GM03348 (cell line): Measurements from ENCODE around the gene GMPPB.

Experiments used
- DNase-seq: peaks from one replicate; pipeline ENCODE4 v3.0.0; 2012; ENCODE audit warnings: low spot score

The GMPPB gene

DNA sequence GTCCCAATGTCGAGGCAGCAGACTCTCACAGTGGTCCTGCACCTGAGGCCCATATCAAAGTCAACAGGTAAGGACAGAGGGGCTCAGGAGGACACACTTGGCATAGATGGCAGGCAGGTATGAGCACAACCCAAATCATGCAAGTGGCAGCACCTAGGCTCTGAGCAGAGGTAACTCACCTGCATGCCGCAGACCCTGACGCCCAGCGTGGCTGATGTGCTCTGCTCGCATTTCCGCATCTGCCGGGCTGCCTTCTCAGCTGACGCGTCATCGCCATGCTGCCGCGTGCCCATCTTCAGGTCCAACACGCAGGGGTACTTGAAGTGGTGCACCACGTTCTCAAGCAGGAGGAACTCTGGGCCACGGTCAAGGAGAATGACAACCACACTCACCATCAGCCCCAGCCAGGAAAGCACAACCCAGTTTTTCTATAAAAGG, 4.2 kb upstream of the GMPPB start:
- DNase-seq, result no peak

GRCh38 chr3:49727154-49727923, 3.6 kb upstream of the GMPPB start:
- peak; percentile 2 for DNase-seq

GRCh38 chr3:49725906-49726681, 2.3 kb upstream of the GMPPB start:
- DNase-seq, result no peak

DNA sequence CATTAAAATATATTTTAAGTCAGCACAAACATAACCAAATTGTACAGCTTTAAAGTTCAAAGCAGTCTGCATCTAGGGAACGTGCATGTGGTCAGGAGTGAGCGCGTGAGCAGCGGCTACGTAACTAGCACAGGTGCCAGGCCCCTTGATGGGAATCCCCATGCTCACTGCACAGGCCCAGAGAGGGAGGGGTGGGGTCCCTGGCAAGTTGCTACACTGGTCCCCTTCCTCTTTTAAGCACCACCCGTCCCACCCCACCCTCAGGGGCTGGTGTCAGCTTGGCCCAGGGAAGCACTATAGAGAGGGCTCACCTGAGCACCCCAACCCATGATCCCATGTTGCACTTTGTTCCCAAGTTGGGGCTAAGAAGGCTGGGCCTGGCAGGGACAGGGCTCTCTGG, 835 bp upstream of the GMPPB start:
- DNase-seq, result no peak

GRCh38 chr3:49723296-49723627, 489 bp downstream of the GMPPB start:
- DNase-seq, result peak; percentile 56

DNA sequence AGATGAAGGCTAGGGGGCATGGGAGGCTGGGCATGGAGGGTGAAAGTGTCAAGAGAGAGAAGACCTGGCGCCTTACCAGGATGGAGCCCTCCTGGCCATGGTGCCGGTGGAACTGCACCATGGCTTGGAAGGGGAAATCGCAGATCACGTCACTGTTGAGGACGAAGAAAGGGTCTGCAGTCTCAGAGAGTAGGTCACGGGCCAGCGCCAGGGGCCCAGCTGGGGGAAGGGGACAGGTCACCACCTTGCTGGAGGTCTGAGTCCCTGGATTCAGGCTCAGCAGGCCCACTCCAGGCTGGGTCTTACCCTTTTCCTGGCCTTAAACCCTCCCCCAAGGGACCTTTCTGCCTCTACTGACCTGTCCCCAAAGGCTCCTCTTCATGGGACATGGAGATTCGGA, 855 bp downstream of the GMPPB start:
- no peak for DNase-seq

GRCh38 chr3:49721896-49722781, 1.6 kb downstream of the GMPPB start:
- no peak for DNase-seq

- no peak for DNase-seq
These were observed 2.2 kb downstream of the GMPPB start for GRCh38 chr3:49721596-49721895.

- no peak for DNase-seq
These were observed 2.7 kb downstream of the GMPPB start for GRCh38 chr3:49720855-49721595.

- DNase-seq, result peak; percentile 99
These were observed 4.4 kb downstream of the GMPPB start, which contains the start of gene AMIGO3 for GRCh38 chr3:49719214-49719884. TSS of gene AMIGO3 (minus strand) at chr3:49719684. CDS start at chr3:49719465, 219 bp downstream.

DNA sequence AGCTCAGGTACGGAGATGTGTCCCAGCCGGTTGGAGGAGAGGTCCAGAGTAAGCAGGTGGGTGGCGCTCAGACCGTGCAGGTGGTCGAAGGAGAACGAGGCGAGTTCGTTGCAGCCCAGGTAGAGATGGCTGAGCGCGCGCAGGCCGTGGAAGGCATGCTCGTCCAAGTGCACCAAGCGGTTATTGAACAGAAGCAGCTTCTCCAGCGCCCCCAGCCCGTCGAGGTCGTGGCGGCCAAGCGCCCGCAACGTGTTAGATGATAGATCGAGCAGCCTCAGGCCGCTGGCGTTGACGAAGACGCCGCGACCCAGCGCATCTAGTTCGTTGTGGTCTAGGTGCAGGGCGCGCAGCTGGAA, 4.9 kb downstream of the GMPPB start:
- no peak for DNase-seq

GRCh38 chr3:49717959-49718857, 5.5 kb downstream of the GMPPB start:
- no peak for DNase-seq

GRCh38 chr3:49717211-49717958, 6.4 kb downstream of the GMPPB start:
- DNase-seq, result no peak

GRCh38 chr3:49716691-49717210, 7.0 kb downstream of the GMPPB start:
- no peak for DNase-seq

DNA sequence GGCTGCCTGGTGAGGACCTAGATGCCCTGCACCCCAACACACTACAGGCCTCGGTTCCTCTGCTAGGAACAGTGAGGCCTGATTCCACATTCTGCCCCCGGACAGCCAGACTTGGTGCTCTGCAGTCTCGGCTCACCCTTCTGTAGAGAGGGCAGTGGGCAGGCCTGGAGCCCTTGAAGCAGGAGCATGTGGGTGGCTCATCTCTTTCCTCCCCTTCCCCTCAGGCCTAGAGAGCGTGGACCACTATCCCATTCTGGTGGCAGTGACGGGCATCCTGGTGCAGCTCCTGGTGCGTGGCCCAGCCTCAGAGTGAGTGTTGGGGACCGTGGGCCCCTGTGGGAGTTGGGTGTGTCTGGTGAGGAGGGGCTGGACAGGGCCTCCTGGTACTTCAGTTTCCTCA, 7.6 kb downstream of the GMPPB start:
- no peak for DNase-seq

GRCh38 chr3:49715611-49716121, 8.1 kb downstream of the GMPPB start:
- no peak for DNase-seq

DNA sequence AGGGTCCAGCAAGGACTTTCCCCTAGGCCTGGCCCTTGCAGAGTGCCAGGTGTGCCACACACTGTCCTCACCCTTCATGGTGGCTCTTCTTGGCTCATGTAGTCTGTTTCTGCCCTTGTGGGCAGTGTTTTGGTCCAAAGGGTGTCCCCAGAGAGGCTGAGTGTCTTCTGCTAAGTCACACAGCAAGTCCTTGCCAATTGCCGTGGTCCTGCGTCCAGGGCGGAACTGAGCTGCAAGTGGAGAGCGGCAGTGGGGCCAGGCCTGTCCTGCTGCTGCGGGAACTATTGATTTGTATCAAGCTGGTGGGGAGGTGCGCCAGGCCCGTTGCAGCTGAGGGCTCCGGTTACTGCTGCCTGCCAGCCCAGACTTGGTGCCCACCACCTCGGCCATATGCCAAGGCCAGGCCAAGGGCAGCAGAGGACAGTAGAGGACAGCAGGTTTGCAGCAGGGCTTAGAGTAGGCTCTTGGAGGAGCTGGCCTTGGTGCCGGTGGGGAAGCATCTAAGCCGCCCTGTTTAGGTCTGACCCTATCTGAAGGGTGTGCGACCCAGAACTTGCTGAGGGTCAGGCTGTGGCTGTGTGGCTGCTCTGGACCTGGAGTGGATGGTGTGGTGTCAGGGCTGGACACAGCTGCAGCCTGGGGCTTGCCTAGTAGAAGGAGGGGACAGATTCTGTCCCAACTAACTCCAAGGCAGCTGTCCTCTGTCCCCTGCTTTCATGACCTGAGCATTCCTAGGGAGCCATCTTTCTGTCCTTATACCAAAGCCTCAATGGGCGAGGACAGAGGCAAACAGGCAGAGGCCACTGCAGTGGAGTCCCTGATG, 8.8 kb downstream of the GMPPB start:
- no peak for DNase-seq
